Measurements from ENCODE around the gene TUBB4A. TPM values are rescaled to one million over a fixed set of nuclear protein-coding genes. Genes with fewer than 3 reads are reported as not detected.

TUBB4A gene
- total and polyA plus RNA-seq, 10 of the 15 experiments (the other 5 are each of a cell fraction or from before 2014, with no cell fraction given): 0.29 to 22.4 (median 3.8) TPM

GRCh38 chr19:6522712-6523111 lies 20.6 kb upstream of the TUBB4A start:
- no peaks in the 10 kb centered on the region for H3K27me3 ChIP-seq (replicated peaks in 1 of 2; ENCODE audit: control insufficient read depth in 2 of 2, insufficient read depth in 2 of 2, low read length in 1 of 2)

More at GRCh38 chr19:6522712-6523111, 20.6 kb upstream of the TUBB4A start:
- Histone ChIP-seq H3K79me2 (ENCODE audit: control insufficient read depth, insufficient read depth, low read length) (peaks cover 3% of the 10 kb centered on the region), H3K4me1 (ENCODE audit: control insufficient read depth, insufficient read depth, low read length) (peaks cover 52% of the 10 kb centered on the region), H4K20me1 (ENCODE audit: control insufficient read depth, insufficient read depth) (no peaks in the 10 kb centered on the region), H3K4me3 (peak overlapping the region; percentile 60), H3K27ac (ENCODE audit: control insufficient read depth, insufficient read depth) (peak overlapping the region; percentile 99), H3K36me3 (ENCODE audit: control insufficient read depth in 2 of 2, insufficient read depth in 2 of 2, low read length in 1 of 2) (no peaks in the 10 kb centered on the region), H3K9ac (ENCODE audit: control insufficient read depth, insufficient read depth, low read length) (peak overlapping the region; percentile 69), H3K4me2 (ENCODE audit: control insufficient read depth, insufficient read depth) (peak overlapping the region; percentile 93), H3K9me3 (replicated peaks; ENCODE audit: control insufficient read depth, insufficient read depth, low read length) (no peaks in the 10 kb centered on the region; the same call in 1 of the 3 replicates), H2AFZ (ENCODE audit: control insufficient read depth, low read depth, low read length) (peak overlapping the region; percentile 80; the same call in 1 of the 2 replicates)
- RAD21 ChIA-PET (ENCODE audit: unreplicated experiment): interaction anchor here (0.6 to 3.0 kb wide), 9 partner anchors 8 to 250 kb away, joined by 3 to 15 read pairs (median 7); partner anchors contain the start of genes TNFSF9 and VAV1
- SMC1A ChIA-PET (ENCODE audit: uncharacterized antibody, unreplicated experiment): interaction anchor here (0.8 to 2.3 kb wide), 15 partner anchors 8 to 132 kb away, joined by 3 to 11 read pairs (median 5); partner anchors contain the start of genes SLC25A23 and TNFSF9
- POLR2A ChIA-PET: interaction anchor here (0.5 to 4.0 kb wide), 12 partner anchors 9 to 214 kb away, joined by 3 to 23 read pairs (median 6); partner anchors contain the start of genes GPR108, TNFSF14 and TNFSF9
- BruUV-seq (replicated peaks): no TSS peak
- CTCF ChIA-PET: interaction anchor here (1.1 to 3.7 kb wide), 7 partner anchors 14 to 341 kb away, joined by 3 to 13 read pairs (median 8); no protein-coding TSS in a partner anchor
- intact Hi-C loops (cut with micrococcal nuclease; ENCODE audit: unreplicated experiment): no loop called here
- in situ Hi-C loops (cut with MboI): loop anchor here (5.0 to 10.0 kb wide), 2 partner anchors 70 to 1182 kb away; partner anchors contain the start of genes CD70 and FCER2
- peak; percentile 75 for FAIRE-seq
- DNase-seq (ENCODE audit: low read depth, low spot score): no peak
- no peak for TF ChIP-seq NRF1 (conservative IDR thresholded peaks at IDR 0.05; ENCODE audit: low read depth, low read length)
- no peak for TF ChIP-seq NFYA (IDR thresholded peaks at IDR 0.05; ENCODE audit: borderline replicate concordance, low read depth, low read length)
- no peak for TF ChIP-seq MTA3 (IDR thresholded peaks at IDR 0.05; ENCODE audit: borderline replicate concordance, low read length)
- peak; percentile 95 for TF ChIP-seq SMARCA5 (IDR thresholded peaks at IDR 0.05)
- no peak for TF ChIP-seq KAT2A (conservative IDR thresholded peaks at IDR 0.05; ENCODE audit: control insufficient read depth, low read depth, low read length)
- 0 out of 2 replicates have a peak, but pooled peaks have one; percentile 37 for TF ChIP-seq PKNOX1 (IDR thresholded peaks at IDR 0.05)
- 0 out of 2 replicates have a peak, but pooled peaks have one; percentile 33 for TF ChIP-seq NKRF (conservative IDR thresholded peaks at IDR 0.05)
- TF ChIP-seq STAT1 (conservative IDR thresholded peaks at IDR 0.05): no peak
- peak; percentile 51; the same call in 1 of the 2 replicates for TF ChIP-seq KDM1A (IDR thresholded peaks at IDR 0.05; ENCODE audit: borderline replicate concordance)
- TF ChIP-seq RELA (IDR thresholded peaks at IDR 0.05; ENCODE audit: borderline replicate concordance, partially characterized antibody): no peak
- TF ChIP-seq PAX8 (IDR thresholded peaks at IDR 0.05): 0 out of 2 replicates have a peak, but pooled peaks have one; percentile 27
- no peak for TF ChIP-seq BRCA1 (IDR thresholded peaks at IDR 0.05; ENCODE audit: low read depth, low read length)
- WGBS (ENCODE audit: insufficient coverage, insufficient replicate concordance, low lambda C conversion rate, missing lambda C conversion rate): 46% methylated on average over 6 of the region's 6 CpGs
- ATAC-seq: peak; percentile 6

Data from GM12878 (cell line).